Measurements from ENCODE around the gene COPS6.
A peak's percentile ranks its signal among the peaks of the same experiment; 100 is the strongest.

COPS6 gene

GRCh38 chr7:100119970-100120732 is 31.4 kb downstream of the COPS6 start:
- TF ChIP-seq POLR2AphosphoS5 (IDR thresholded peaks at IDR 0.05; ENCODE audit: low read depth, low read length) (no peak; the same call in 1 of the 2 replicates), SIN3A (IDR thresholded peaks at IDR 0.05; ENCODE audit: borderline replicate concordance, insufficient read depth, low read length) (0 out of 2 replicates have a peak, but pooled peaks have one; percentile 7), FOXP2 (optimal IDR thresholded peaks at IDR 0.05; ENCODE audit: borderline replicate concordance, extremely low read depth, extremely low read length, insufficient read depth) (no peak)

GRCh38 chr7:100120733-100121036 is 31.9 kb downstream of the COPS6 start:
- TF ChIP-seq TAF1 (IDR thresholded peaks at IDR 0.05; ENCODE audit: borderline replicate concordance, insufficient read depth, low read length): no peak
- TF ChIP-seq REST (IDR thresholded peaks at IDR 0.05; ENCODE audit: insufficient read depth in 1 of 2, low read depth in 2 of 2, low read length in 2 of 2): no peak
- no peak for TF ChIP-seq POLR2AphosphoS5 (IDR thresholded peaks at IDR 0.05; ENCODE audit: low read depth, low read length)
- TF ChIP-seq SIN3A (IDR thresholded peaks at IDR 0.05; ENCODE audit: borderline replicate concordance, insufficient read depth, low read length): no peak
- TF ChIP-seq FOXP2 (optimal IDR thresholded peaks at IDR 0.05; ENCODE audit: borderline replicate concordance, extremely low read depth, extremely low read length, insufficient read depth): no peak

- TF ChIP-seq REST (IDR thresholded peaks at IDR 0.05; ENCODE audit: insufficient read depth in 1 of 2, low read depth in 2 of 2, low read length in 2 of 2) (no peak), FOXP2 (optimal IDR thresholded peaks at IDR 0.05; ENCODE audit: borderline replicate concordance, extremely low read depth, extremely low read length, insufficient read depth) (no peak), POLR2AphosphoS5 (IDR thresholded peaks at IDR 0.05; ENCODE audit: low read depth, low read length) (no peak), TAF1 (IDR thresholded peaks at IDR 0.05; ENCODE audit: borderline replicate concordance, insufficient read depth, low read length) (no peak), SIN3A (IDR thresholded peaks at IDR 0.05; ENCODE audit: borderline replicate concordance, insufficient read depth, low read length) (no peak)
These were observed 33.3 kb downstream of the COPS6 start for GRCh38 chr7:100122067-100122466.

GRCh38 chr7:100122568-100122967 is 33.8 kb downstream of the COPS6 start:
- no peak for TF ChIP-seq REST (IDR thresholded peaks at IDR 0.05; ENCODE audit: insufficient read depth in 1 of 2, low read depth in 2 of 2, low read length in 2 of 2)
- no peak for TF ChIP-seq TAF1 (IDR thresholded peaks at IDR 0.05; ENCODE audit: borderline replicate concordance, insufficient read depth, low read length)
- TF ChIP-seq FOXP2 (optimal IDR thresholded peaks at IDR 0.05; ENCODE audit: borderline replicate concordance, extremely low read depth, extremely low read length, insufficient read depth): no peak
- TF ChIP-seq POLR2AphosphoS5 (IDR thresholded peaks at IDR 0.05; ENCODE audit: low read depth, low read length): no peak
- TF ChIP-seq SIN3A (IDR thresholded peaks at IDR 0.05; ENCODE audit: borderline replicate concordance, insufficient read depth, low read length): no peak

- TF ChIP-seq REST (IDR thresholded peaks at IDR 0.05; ENCODE audit: insufficient read depth in 1 of 2, low read depth in 2 of 2, low read length in 2 of 2) (no peak), POLR2AphosphoS5 (IDR thresholded peaks at IDR 0.05; ENCODE audit: low read depth, low read length) (no peak), FOXP2 (optimal IDR thresholded peaks at IDR 0.05; ENCODE audit: borderline replicate concordance, extremely low read depth, extremely low read length, insufficient read depth) (no peak), SIN3A (IDR thresholded peaks at IDR 0.05; ENCODE audit: borderline replicate concordance, insufficient read depth, low read length) (no peak), TAF1 (IDR thresholded peaks at IDR 0.05; ENCODE audit: borderline replicate concordance, insufficient read depth, low read length) (no peak)
These were observed 35.8 kb downstream of the COPS6 start for GRCh38 chr7:100124301-100125230.

Data from PFSK-1 (cell line).